T1000 (cell line): ENCODE data around the gene TGM2.

Source experiments
- DNase-seq: peaks from one replicate; lab custom pipeline; 2025; ENCODE audit warnings: mixed read lengths; lab: John Stamatoyannopoulos, UW

TGM2 gene

DNA sequence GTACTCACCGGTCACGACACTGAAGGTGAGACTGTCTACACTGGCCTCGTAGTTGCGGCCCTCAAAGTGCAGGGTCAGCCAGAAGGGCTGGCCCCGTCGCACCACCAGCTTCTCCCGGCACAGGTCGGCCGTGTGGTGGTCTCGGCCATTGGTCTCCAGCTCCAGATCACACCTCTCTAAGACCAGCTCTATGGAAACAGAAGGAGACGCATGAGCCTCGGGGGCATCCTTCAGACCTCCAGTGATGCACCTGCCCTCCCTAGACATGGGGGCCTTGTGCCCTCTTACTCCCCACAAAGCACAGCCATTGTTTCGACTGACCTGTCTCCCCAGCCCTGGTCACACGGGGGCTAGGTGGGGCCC, 3.7 kb downstream of the TGM2 start:
- no peak for DNase-seq

GRCh38 chr20:38159957-38160756, 4.9 kb downstream of the TGM2 start:
- no peak for DNase-seq

- no peak for DNase-seq
These were observed 5.5 kb downstream of the TGM2 start for GRCh38 chr20:38159566-38159956.

GRCh38 chr20:38158701-38159351, 6.2 kb downstream of the TGM2 start:
- no peak for DNase-seq

- no peak for DNase-seq
These were observed 7.2 kb downstream of the TGM2 start for GRCh38 chr20:38157635-38158495.

- no peak for DNase-seq
These were observed 8.0 kb downstream of the TGM2 start for GRCh38 chr20:38156888-38157634.

DNA sequence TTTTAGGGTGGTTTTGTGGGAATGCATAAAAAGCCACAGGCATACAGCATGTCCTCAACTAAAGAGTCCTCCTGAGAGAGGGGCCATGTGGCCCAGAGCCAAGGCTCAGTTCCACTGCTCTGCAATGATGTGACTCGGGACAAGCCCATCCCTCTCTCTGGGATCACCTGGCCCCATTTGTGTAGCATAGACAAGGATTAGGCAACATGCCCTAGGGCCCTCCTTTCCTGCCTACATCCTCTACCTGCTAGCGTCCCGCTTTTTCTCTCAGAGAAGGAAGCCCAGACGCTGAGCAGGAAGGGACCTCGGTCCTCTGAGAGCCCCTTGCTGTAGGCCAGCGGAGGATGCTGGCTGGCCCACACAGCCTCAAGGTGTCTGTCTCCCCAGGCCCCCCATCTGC, 8.8 kb downstream of the TGM2 start:
- no peak for DNase-seq

DNA sequence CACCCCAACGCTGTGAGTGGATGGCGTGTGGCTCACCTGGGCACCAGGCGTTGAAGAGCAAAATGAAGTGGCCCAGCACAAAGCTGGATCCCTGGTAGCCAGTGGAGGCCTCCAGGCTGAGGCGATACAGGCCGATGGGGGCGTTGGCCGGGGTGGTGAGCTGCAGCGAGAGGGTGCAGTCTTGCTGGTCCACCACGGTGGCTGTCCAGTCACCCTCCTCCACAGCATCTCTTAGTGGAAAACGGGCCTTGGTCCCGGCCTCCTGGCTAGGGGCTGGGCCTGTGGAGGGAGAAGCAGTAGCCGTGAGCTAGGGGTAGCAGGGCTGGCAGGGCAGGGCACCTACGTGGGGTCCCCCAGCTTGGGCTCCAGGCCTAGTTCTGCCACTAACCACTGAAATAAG, 9.3 kb downstream of the TGM2 start:
- DNase-seq: no peak

GRCh38 chr20:38153401-38153800, 11.7 kb downstream of the TGM2 start:
- no peak for DNase-seq

- DNase-seq: peak; percentile 72
These were observed 12.3 kb downstream of the TGM2 start for GRCh38 chr20:38152621-38153221.

DNA sequence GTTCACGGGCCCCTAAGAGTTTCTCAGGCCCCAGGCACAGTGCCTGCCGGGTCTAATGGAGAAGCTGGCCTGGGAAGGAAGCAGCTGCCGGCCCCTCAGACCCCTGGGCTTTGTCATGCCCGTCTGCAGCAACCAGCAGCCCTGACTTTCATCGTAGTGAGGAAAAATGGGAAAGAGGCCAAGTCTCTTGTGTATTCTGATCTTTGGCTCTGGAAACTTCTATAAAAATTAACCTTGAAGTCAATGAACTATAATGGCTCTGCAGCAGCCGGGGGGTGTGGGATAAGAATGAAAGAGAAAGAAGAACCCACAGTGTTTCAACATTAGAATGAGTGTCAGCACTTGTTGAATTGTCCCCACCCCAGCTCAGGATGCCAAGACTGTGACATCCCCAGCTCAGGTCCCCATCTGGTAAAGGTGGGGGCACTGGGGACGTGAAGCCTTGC, 12.9 kb downstream of the TGM2 start:
- peak; percentile 59 for DNase-seq

DNA sequence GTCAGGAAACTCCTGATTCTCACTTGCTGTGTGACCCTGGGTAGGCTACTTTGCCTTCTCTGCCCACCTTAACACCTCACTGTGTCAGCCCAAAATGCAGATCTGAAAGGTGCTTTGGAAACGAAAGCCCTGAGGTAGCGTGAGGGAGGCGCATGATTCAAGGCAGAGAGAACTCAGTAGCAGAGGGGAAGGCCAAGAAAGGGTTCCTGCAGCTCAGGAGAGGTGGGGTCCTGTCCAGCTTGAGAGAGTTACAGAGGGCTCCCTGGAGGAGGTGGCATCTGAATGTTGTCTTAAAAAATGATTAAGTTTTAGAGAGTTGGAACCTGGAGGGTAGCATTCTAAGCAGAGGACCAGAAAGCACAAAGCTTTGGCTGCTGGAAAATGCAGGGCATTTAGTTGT, 13.6 kb downstream of the TGM2 start:
- no peak for DNase-seq

GRCh38 chr20:38150335-38151170, 14.5 kb downstream of the TGM2 start:
- DNase-seq: no peak

DNA sequence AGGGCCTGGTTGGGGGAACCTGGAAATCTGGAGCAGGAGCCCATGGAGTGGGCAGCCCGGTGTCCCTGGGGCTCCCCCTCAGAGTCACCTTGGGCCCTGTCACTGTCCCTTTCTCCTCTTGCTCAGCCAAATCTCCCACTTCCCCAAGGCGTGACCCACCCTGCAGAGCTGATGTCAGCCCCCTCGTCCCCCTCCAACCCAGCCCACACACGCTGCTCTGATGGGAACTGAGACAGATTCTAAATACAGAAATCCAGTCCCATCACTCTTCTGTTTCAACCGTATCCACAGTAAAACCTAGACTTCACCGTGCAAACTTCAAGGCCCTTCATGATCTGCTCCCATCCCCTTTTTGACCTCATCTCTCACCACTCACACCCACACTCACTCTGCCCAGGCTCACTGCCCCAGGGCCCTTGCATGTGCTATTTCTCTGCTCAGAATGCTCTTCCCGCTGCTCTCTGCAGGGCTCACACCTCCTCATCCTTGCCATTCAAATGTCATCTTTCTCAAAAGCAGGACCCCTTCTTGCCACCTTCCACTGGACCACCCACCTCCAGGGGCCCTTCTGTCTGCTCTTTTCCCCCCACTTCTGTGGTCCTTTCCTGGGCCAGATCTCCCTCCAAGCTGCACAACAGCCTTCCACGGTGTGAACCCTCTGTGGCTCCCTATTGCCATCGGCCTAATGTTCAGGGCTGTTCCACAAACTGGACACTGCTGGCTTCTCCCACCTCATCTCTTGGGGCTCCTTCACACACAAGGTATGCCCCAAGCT, 16.6 kb downstream of the TGM2 start:
- DNase-seq: no peak

DNA sequence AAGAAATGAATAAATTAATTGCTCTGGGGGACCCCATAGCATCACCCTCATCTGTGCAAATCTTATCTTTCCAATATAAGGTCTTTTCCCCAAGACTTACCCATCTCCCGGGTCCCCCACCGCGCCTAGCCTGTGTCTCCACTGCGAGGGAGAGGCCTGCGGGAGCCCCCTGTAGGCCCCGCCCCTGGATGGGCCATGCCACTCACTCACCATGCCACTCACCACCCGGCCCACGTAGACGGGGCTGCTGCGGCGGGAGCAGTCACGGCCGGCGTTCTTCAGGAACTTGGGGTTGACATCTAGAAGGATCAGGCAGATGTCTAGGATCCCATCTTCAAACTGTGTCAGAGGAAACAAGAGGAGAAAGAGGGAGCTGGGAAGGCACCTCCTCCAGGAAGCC, 17.3 kb downstream of the TGM2 start:
- DNase-seq: no peak

- no peak for DNase-seq
These were observed 17.9 kb downstream of the TGM2 start for GRCh38 chr20:38147163-38147562.

- DNase-seq: no peak
These were observed 18.4 kb downstream of the TGM2 start for GRCh38 chr20:38146628-38147027.

GRCh38 chr20:38146156-38146555, 18.9 kb downstream of the TGM2 start:
- DNase-seq: no peak

DNA sequence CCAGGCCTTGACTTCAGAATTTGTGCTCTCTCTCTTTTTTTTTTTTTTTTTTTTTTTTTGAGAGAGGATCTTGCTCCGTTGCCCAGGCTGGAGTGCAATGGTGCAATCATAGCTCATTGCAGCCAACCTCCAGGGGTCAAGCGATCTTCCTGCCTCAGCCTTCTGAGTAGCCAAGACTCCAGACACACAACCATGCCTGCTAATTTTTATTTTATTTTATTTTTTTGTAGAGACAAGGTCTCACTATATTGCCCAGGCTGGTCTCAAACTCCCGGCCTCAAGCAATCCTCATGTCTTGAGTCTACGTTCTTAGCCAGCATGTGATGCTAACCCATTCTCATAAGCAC, 19.4 kb downstream of the TGM2 start:
- DNase-seq: no peak
